Ovary (tissue), 3 donors: ENCODE measurements around the gene MICAL2.

Source experiments
- CTCF ChIP-seq, 3 donors: fragments of 450-650 bp in 2 of 3; fragments of 200-600 bp in 1 of 3; IDR thresholded peaks; one replicate each; pipeline versions ENCODE4 v1.5.1 to v1.8.0; 2016 to 2022; ENCODE audit warnings: antibody characterized with exemption in 3 of 3, mild to moderate bottlenecking in 1 of 3
- EP300 ChIP-seq: sonication (generic); formaldehyde crosslinking; IDR thresholded peaks from one replicate; pipeline ENCODE4 v1.6.1; 2017; ENCODE audit warnings: antibody characterized with exemption
- POLR2A ChIP-seq: fragments of 450-650 bp; IDR thresholded peaks from one replicate; pipeline ENCODE4 v1.6.1; 2017; ENCODE audit warnings: antibody characterized with exemption, mild to moderate bottlenecking, moderate library complexity
- donor health status: DM: no; HTN: no; CAD: no.

GRCh38 chr11:12106101-12106500, 4.3 kb upstream of the MICAL2 start:
- TF ChIP-seq POLR2A (no peak), CTCF (IDR thresholded peaks at IDR 0.05) (no peak), EP300 (no peak)
